Measurements from ENCODE around the gene BMP6. TPM values are rescaled to one million over a fixed set of nuclear protein-coding genes. Genes with fewer than 3 reads are reported as not detected.
"Not testable (repeated sequence)": the region's sequence is repeated elsewhere in the genome, so short reads cannot be mapped to it uniquely, and the experiment has no call there.

Gene BMP6
- total and polyA plus RNA-seq, 9 donors = 3.4 to 28.1 (median 8.3) TPM

DNA sequence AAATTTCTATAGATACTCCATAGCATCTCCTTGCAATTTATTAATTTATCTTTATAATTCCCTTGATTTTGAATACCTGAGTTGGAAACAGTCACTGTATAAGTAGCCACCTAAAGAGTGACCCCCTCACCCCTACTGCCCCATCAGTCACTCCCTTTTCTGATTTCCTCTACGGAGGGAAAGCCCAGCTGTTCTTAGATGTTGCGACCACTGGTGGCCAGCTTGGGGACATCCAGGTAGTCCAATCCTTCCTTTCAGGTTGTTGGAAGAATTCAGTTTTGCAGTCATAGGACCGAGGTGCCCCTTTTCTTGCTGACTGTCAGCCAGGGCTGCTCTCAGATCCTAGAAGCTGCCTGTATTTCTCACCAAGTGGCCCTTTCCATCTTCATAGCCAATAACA lies 87.8 kb downstream of the BMP6 start:
- DNase-seq = no peak
- Histone ChIP-seq H3K4me3 (no peak overlapping the region), H3K9me3 (no peaks in the 10 kb centered on the region), H3K4me1 (ENCODE audit: insufficient read depth) (peaks cover 3% of the 10 kb centered on the region), H3K27ac (no peak overlapping the region), H3K27me3 (no peaks in the 10 kb centered on the region), H3K36me3 (no peaks in the 10 kb centered on the region)
- intact Hi-C loops (cut with DNase I) = no loop called here
- TF ChIP-seq EP300 (IDR thresholded peaks at IDR 0.05) = no peak
- TF ChIP-seq, protein P1, sequence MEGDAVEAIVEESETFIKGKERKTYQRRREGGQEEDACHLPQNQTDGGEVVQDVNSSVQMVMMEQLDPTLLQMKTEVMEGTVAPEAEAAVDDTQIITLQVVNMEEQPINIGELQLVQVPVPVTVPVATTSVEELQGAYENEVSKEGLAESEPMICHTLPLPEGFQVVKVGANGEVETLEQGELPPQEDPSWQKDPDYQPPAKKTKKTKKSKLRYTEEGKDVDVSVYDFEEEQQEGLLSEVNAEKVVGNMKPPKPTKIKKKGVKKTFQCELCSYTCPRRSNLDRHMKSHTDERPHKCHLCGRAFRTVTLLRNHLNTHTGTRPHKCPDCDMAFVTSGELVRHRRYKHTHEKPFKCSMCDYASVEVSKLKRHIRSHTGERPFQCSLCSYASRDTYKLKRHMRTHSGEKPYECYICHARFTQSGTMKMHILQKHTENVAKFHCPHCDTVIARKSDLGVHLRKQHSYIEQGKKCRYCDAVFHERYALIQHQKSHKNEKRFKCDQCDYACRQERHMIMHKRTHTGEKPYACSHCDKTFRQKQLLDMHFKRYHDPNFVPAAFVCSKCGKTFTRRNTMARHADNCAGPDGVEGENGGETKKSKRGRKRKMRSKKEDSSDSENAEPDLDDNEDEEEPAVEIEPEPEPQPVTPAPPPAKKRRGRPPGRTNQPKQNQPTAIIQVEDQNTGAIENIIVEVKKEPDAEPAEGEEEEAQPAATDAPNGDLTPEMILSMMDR (IDR thresholded peaks at IDR 0.05) = no peak
- TF ChIP-seq POLR2A (IDR thresholded peaks at IDR 0.05) = no peak
- WGBS, 3 donors = 87 to 90% (median 90%) methylated on average over 3 of the region's 3 CpGs

DNA sequence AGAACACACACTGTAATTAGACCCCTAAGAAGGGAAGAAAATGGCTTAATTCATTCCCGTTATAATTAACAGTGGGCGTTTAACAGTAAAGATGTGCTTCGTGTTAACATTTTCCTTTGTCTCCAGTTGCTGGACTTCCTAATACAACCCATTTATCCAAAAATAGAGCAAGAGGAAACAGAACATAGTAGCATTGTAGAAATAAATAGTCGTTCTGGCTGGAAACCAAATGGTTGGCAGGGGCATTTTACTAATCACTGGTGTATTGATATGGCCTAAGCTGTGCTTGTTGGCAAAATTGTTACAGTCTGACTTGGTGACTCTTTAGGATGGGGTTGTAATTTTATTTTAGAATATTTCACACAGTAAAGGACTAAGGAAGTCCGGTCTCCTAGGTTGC lies 89.8 kb downstream of the BMP6 start:
- no peaks in the 10 kb centered on the region for H3K9me3 ChIP-seq
- WGBS, 3 donors = 57 to 68% (median 66%) methylated on average over 5 of the region's 5 CpGs
- DNase-seq = no peak
- TF ChIP-seq, protein P1 (IDR thresholded peaks at IDR 0.05) = no peak
- TF ChIP-seq EP300 (IDR thresholded peaks at IDR 0.05) = no peak
- no peak for TF ChIP-seq POLR2A (IDR thresholded peaks at IDR 0.05)
- H3K4me3 ChIP-seq = no peak overlapping the region
- no peaks in the 10 kb centered on the region for H3K36me3 ChIP-seq
- H3K27me3 ChIP-seq = no peaks in the 10 kb centered on the region
- H3K27ac ChIP-seq = no peak overlapping the region
- intact Hi-C loops (cut with DNase I) = no loop called here
- peaks cover 8% of the 10 kb centered on the region for H3K4me1 ChIP-seq (ENCODE audit: insufficient read depth)

DNA sequence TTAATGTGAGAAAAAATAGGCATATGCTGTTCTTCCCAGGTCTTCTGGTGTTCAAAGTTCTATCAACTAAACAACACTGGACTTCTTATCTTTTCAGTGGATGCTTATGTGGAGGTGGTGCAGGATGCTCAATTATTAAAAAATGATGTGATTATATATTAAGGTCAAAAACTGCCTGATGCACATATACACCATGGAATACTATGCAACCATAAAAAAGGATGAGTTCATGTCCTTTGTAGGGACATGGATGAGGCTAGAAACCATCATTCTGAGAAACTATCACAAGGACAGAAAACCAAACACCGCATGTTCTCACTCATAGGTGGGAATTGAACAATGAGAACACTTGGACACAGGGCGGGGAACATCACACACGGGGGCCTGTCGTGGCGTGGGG lies 91.3 kb downstream of the BMP6 start:
- H3K4me3 ChIP-seq; H3K27me3 ChIP-seq; H3K9me3 ChIP-seq; DNase-seq; intact Hi-C loops (cut with DNase I); H3K4me1 ChIP-seq (ENCODE audit: insufficient read depth); H3K36me3 ChIP-seq; H3K27ac ChIP-seq: not testable (repeated sequence)
- WGBS, 3 donors = 83 to 89% (median 87%) methylated on average over 5 of the region's 5 CpGs

DNA sequence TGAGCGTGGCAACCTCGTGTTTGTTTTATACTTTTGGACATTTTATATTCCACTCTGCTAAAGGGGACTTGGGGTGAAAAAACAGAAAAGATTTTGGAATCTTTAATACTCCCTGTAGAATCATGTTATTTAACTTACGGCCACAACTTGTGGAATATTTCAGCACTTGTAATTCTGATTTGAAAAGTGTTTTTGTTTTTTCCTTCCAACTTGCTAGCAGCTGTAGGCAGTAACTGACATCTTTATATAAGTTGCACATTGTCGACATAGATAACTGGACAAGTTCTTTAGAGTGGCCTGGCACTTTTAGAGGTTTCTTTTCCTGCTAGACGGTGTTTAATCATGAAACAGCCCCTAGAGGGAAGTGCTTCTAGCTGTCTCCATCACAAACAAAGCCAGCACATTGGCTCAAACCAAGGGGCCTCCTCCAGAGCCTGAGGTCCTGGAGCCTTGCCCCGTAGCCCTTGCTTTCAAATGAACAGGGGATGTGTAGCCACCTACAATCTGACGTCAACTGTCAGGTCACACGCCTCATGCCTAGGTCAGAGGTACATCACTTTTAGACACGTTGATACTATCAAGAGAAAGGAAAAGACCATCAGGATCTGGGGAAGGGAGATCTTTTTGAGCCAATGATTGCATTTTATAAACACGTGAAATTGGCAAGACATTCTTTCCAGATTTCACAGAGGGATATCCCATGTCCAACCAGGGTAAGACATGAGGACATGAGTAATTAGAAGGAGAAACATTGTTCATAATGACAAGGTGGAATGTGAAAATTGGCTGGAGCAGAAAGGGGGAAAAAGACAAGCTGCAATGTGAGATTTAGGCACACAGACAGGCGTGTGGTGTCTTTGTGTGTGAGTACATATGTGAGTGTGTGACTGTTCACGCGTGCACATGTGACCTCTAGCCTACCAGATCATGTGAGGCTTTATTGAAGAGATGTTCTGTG lies 92.6 kb downstream of the BMP6 start:
- H3K36me3 ChIP-seq = no peaks in the 10 kb centered on the region
- H3K4me1 ChIP-seq (ENCODE audit: insufficient read depth) = peaks cover 5% of the 10 kb centered on the region
- intact Hi-C loops (cut with DNase I) = no loop called here
- H3K27ac ChIP-seq = peak overlapping the region in 1 of 2 donors; percentile 19
- H3K9me3 ChIP-seq = no peaks in the 10 kb centered on the region
- H3K4me3 ChIP-seq = no peak overlapping the region
- H3K27me3 ChIP-seq = no peaks in the 10 kb centered on the region
- no peak for TF ChIP-seq POLR2A (IDR thresholded peaks at IDR 0.05)
- TF ChIP-seq EP300 (IDR thresholded peaks at IDR 0.05) = no peak
- TF ChIP-seq, protein P1 (IDR thresholded peaks at IDR 0.05) = no peak
- peak in 2 of 5 donors; percentile 33 to 46 for DNase-seq
- 38 to 44% (median 43%) methylated on average over 13 of the region's 13 CpGs for WGBS, 3 donors

DNA sequence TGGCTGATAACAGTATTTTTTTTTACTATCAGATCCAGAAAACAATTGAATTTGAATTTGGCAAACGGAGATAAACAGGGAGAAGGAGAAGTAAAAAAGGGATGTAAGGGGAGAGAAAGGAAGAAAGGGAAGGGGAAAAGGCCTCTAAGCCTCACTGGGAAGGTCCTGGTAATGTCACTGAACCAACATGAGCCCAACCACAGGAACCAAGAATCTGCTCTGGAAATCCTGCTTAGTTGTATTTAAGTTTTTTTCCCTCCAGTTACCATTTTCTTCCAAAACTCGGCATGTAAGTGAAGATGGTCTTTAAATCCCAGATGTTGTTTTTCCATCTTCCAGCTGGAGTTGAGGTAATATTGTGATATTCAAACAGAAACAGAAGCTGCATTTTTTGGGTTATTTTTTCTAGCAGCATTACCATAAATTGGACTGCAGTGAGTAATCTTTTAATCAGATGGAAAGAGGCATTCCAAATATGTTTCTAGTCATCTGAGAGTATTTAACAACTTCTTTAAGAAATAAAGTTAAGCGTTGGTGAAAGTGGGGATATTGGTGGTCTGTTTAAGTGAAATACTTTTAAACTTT lies 93.6 kb downstream of the BMP6 start:
- H3K4me1 ChIP-seq (ENCODE audit: insufficient read depth) = peaks cover 5% of the 10 kb centered on the region
- TF ChIP-seq, protein P1 (IDR thresholded peaks at IDR 0.05) = no peak
- TF ChIP-seq EP300 (IDR thresholded peaks at IDR 0.05) (no peak), POLR2A (IDR thresholded peaks at IDR 0.05) (no peak)
- H3K9me3 ChIP-seq = no peaks in the 10 kb centered on the region
- H3K4me3 ChIP-seq = no peak overlapping the region
- no peak for DNase-seq
- no peaks in the 10 kb centered on the region for H3K36me3 ChIP-seq
- intact Hi-C loops (cut with DNase I) = no loop called here
- 29 to 46% (median 38%) methylated on average over 3 of the region's 3 CpGs for WGBS, 3 donors
- H3K27me3 ChIP-seq = no peaks in the 10 kb centered on the region
- no peak overlapping the region for H3K27ac ChIP-seq

Data from ovary (tissue), 9 donors.